Measurements from ENCODE around the gene DRD4. TPM values are rescaled to one million over a fixed set of nuclear protein-coding genes. Genes with fewer than 3 reads are reported as not detected.

Gene DRD4
- total RNA-seq, 2 donors from 2014 or later = 0.27 TPM; not detected in 1

DNA sequence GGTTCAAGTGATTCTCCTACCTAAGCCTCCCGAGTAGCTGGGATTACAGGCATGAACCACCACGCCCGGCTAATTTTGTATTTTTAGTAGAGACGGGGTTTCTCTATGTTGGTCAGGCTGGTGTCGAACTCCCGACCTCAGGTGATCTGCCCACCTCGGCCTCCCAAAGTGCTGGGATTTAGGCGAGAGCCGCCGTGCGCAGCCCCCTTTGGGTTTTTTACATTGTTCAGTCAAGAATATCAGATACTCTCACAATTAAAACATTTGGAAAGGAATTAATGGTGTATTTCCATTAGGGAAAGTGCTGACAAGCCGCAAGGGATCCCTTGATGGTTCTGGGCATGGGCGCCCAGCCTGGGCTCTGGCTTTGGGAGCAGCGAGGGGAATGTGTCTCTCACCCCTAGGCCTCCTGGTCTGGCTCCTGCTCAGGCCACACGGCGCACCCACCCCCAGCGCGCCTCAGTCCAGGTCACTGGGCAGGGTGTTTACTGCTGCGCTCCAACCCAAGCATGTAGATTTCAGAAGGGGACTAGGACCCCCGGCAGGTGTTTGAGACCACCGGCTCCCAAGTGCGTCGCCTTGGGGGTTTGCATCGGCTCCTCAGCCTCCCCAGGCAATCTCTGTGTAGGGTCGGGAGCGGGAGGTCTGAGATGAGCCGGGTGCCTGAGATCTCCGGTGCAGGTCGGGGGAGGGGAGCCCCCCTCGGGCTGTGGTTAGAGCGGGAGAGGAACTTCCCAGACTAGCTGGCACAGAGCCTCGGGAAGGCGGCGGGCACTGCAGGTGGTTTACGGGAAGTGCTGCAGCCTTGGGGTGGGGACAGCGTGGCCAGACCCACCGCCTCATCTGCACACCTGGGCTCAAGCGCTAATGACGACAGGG lies 20.5 kb upstream of the DRD4 start:
- Histone ChIP-seq H3K27ac (peak overlapping the region; percentile 96 to 97), H3K4me3 (peak overlapping the region; percentile 98), H3K9me3 (no peaks in the 10 kb centered on the region), H3K27me3 (replicated peaks; ENCODE audit: insufficient read depth) (no peaks in the 10 kb centered on the region), H3K36me3 (peaks cover 16% of the 10 kb centered on the region), H3K4me1 (ENCODE audit: control insufficient read depth in 1 of 2, low read depth in 2 of 2) (peaks cover 14 to 22% of the 10 kb centered on the region in 2 donors)
- TF ChIP-seq, protein P1, sequence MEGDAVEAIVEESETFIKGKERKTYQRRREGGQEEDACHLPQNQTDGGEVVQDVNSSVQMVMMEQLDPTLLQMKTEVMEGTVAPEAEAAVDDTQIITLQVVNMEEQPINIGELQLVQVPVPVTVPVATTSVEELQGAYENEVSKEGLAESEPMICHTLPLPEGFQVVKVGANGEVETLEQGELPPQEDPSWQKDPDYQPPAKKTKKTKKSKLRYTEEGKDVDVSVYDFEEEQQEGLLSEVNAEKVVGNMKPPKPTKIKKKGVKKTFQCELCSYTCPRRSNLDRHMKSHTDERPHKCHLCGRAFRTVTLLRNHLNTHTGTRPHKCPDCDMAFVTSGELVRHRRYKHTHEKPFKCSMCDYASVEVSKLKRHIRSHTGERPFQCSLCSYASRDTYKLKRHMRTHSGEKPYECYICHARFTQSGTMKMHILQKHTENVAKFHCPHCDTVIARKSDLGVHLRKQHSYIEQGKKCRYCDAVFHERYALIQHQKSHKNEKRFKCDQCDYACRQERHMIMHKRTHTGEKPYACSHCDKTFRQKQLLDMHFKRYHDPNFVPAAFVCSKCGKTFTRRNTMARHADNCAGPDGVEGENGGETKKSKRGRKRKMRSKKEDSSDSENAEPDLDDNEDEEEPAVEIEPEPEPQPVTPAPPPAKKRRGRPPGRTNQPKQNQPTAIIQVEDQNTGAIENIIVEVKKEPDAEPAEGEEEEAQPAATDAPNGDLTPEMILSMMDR (IDR thresholded peaks at IDR 0.05) = no peak
- DNase-seq (ENCODE audit: low spot score) = no peak
- no peak for ATAC-seq (ENCODE audit: insufficient number of reproducible peaks, low FRiP score, low read depth)

DNA sequence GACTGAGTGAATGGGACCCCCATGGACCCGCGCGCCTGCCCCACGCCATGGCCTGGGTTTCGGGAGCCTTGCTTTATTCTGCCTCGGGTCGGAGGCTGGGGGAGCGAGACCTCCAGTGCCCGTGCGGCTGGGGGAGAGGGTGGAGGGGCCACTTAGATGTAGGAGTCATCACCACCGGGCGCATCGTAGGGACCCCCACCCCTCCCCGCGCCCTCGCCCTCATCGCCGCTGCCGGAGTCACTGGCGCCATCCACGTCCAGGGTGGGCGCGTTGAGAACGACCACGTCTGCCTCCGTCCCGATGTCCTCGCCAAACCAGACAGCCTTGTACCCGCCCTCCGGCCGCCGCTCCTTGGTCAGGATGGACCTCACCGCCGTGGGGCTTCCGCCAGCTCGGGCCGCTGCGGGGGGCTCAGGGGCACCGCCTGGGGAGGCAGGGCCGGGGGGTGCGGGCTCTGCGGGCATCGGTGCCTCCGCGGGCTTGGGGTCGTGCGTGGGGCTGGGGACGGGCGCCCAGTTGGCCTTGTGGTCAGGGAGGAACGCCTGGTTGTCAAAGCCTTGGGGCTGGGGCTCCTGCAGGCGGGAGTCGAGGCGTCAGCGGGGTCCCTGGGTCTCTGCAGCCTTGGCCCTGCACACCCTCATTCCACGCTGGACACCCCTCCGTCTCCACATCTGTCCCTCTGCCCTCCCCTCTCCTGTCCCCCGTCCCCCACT lies 19.7 kb upstream of the DRD4 start:
- Histone ChIP-seq H3K4me3 (no peak overlapping the region), H3K9me3 (no peaks in the 10 kb centered on the region), H3K36me3 (peaks cover 10% of the 10 kb centered on the region), H3K27me3 (replicated peaks; ENCODE audit: insufficient read depth) (no peaks in the 10 kb centered on the region), H3K27ac (no peak overlapping the region), H3K4me1 (ENCODE audit: control insufficient read depth in 1 of 2, low read depth in 2 of 2) (peaks cover 14 to 22% of the 10 kb centered on the region in 2 donors)
- no peak for ATAC-seq (ENCODE audit: insufficient number of reproducible peaks, low FRiP score, low read depth)
- no peak for DNase-seq (ENCODE audit: low spot score)
- TF ChIP-seq, protein P1 (IDR thresholded peaks at IDR 0.05) = no peak

DNA sequence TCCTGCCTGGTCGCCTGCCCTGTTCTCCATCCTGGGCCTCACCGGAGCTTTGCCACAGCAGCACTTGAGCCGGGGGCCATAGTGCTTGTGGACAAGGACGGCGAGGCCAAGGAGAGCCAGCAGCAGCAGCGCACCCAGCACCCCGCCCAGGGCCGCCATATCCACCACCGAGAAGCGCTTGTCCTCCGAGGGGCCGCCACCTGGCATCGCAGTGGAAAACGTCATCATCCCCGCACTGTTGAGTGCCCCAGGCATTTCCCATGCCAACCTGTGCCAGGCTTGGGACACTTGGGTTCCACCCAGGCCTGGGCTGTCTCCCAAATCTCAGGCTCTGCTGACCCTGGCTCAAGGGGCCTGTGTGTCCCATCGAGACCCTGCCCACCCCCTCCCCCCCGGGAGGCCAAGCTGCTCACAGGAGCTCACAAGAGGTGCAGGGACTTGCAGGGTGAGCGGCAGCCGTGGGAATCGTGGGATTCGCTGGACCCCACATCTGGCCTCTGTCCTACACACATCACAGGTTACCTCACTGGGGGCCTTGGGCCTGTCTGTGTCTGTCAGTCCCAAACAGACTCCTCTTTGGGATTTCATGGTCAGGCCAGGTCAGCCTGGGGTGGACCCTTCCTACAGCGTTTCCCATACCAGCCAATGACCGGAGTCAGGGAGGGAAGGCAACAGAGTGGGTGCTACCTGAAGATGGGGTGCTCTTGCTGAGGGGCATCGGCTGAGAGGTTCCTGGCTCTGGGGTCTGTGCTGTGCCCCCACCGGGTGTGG lies 19.0 kb upstream of the DRD4 start:
- Histone ChIP-seq H3K27me3 (replicated peaks; ENCODE audit: insufficient read depth) (no peaks in the 10 kb centered on the region), H3K27ac (no peak overlapping the region), H3K4me3 (no peak overlapping the region), H3K9me3 (no peaks in the 10 kb centered on the region), H3K4me1 (ENCODE audit: control insufficient read depth in 1 of 2, low read depth in 2 of 2) (peaks cover 14 to 22% of the 10 kb centered on the region in 2 donors), H3K36me3 (peaks cover 3% of the 10 kb centered on the region)
- TF ChIP-seq, protein P1 (IDR thresholded peaks at IDR 0.05) = no peak
- DNase-seq (ENCODE audit: low spot score) (no peak), ATAC-seq (ENCODE audit: insufficient number of reproducible peaks, low FRiP score, low read depth) (no peak)

DNA sequence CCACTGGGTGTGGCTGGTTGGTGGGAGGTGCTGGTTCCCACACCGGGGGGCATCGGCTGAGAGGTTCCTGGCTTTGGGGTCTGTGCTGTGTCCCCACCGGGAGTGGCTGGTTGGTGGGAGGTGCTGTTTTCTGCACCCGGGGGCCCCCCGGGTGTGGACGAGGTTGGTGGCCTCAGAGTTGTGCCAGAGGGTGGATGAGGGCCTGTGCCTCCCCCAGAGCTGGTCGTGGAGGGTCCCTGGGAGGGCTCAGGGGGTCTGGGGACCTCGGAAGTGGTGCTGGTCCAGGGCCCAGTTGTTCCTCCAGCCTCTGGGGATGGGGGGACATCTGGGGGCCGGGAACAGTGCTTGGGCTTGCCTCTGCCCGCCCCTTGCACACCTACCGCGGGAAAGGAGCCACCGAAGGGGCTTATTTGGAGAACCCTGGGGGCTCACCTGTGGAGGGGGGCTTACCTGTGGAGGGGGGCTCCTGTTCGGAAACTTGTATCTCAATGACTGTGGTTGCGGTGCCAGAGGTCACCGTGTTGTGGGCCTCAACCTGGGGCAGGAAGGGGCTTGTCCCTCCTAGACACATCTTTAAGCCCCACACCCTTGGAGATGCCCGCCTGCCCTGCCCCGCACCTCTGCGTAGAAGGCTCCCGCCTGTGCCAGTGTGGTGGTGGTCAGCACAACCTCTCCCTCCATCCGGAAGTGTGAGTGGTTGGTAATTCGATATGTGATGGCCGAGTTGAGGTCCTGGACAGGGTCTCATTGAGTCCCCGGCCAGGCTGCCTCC lies 18.0 kb upstream of the DRD4 start:
- H3K4me1 ChIP-seq (ENCODE audit: control insufficient read depth in 1 of 2, low read depth in 2 of 2) = peaks cover 12 to 19% of the 10 kb centered on the region in 2 donors
- H3K36me3 ChIP-seq = no peaks in the 10 kb centered on the region
- H3K27ac ChIP-seq = no peak overlapping the region
- no peaks in the 10 kb centered on the region for H3K27me3 ChIP-seq (replicated peaks; ENCODE audit: insufficient read depth)
- H3K4me3 ChIP-seq = no peak overlapping the region
- TF ChIP-seq, protein P1 (IDR thresholded peaks at IDR 0.05) = no peak
- no peak for ATAC-seq (ENCODE audit: insufficient number of reproducible peaks, low FRiP score, low read depth)
- no peaks in the 10 kb centered on the region for H3K9me3 ChIP-seq
- no peak for DNase-seq (ENCODE audit: low spot score)

All from thoracic aorta (tissue), 2 donors.